Left cardiac atrium (tissue), 4 donors: ENCODE measurements around the gene RIPK3. TPM values are rescaled to one million over a fixed set of nuclear protein-coding genes. Genes with fewer than 3 reads are reported as not detected.
"Not testable (repeated sequence)": the region's sequence is repeated elsewhere in the genome, so short reads cannot be mapped to it uniquely, and the experiment has no call there.

ENCODE experiments used
- ATAC-seq, 2 donors: fragments of 200-7000 bp; cut with Tn5 transposase; one replicate each; pipeline ENCODE4 v1.9.1; 2020; ENCODE audit warnings: mild to moderate bottlenecking in 2 of 2, moderate library complexity in 2 of 2
- DNase-seq: peaks from one replicate; pipeline ENCODE4 v3.0.0-alpha.2; 2020
- intact Hi-C, 2 donors: fragments of 100-400 bp; cut with DNase I; formaldehyde crosslinking; loops; one replicate each; pipeline versions ENCODE4 v1.14.1 to v1.15.1; 2022 to 2023
- long read RNA-seq: library from polyadenylated mRNA; unstranded; transcript quantifications from one replicate; pipeline ENCODE4 v2.0.0, GENCODE V29; 2021
- total RNA-seq, 2 donors: library from RNA; stranded (reverse); fragmentation: NEBNext Ultra II Directional; extraction: Animal tissue kit (Norgen Biotek cat#: 25700); gene quantifications; one replicate each; pipeline ENCODE4 v1.2.1, GENCODE V29; 2021
- donor health status: DM: no; HTN: yes; CAD: no.
- donor health status: DM: no; HTN: yes; CAD: no; lungs with severe emphysema.
- donor health status: DM: yes; HTN: yes; CAD: no.
- donor health status: Dilated cardiomyopathy.

RIPK3 gene
- total RNA-seq: 1 to 10 TPM; 6.5 to 6.7 TPM
- long read RNA-seq, partial matches to known transcripts: 0 of 3 reads
- long read RNA-seq, other reads (novel, unspliced or antisense): 0 of 3 reads

- ATAC-seq (peak; percentile 54 to 72), DNase-seq (peak; percentile 77)
- intact Hi-C loops: no loop called here
Measured at GRCh38 chr14:24339284-24340151, at the start of gene RIPK3. TSS of gene RIPK3 (minus strand) at chr14:24339991. CDS start at chr14:24339826, 165 bp downstream.

- ATAC-seq (peak; percentile 54 to 61), DNase-seq (no peak)
- intact Hi-C loops: no loop called here
Measured at GRCh38 chr14:24389226-24389848, 49.5 kb upstream of the RIPK3 start.

GRCh38 chr14:24388474-24389179, 48.8 kb upstream of the RIPK3 start:
- intact Hi-C loops: no loop called here

GRCh38 chr14:24387579-24387978, 47.8 kb upstream of the RIPK3 start:
- intact Hi-C loops, ATAC-seq, DNase-seq: not testable (repeated sequence)

More at GRCh38 chr14:24388474-24389179, 48.8 kb upstream of the RIPK3 start:
- ATAC-seq (peak in 1 of 2 donors; percentile 16), DNase-seq (no peak)

- ATAC-seq (no peak), DNase-seq (no peak)
- intact Hi-C loops: no loop called here
Measured at GRCh38 chr14:24387009-24387345, 47.2 kb upstream of the RIPK3 start.

- ATAC-seq (no peak), DNase-seq (no peak)
- intact Hi-C loops: no loop called here
Measured at GRCh38 chr14:24385524-24385923, 45.7 kb upstream of the RIPK3 start.

- no peak for DNase-seq
- intact Hi-C loops: no loop called here
- no peak for ATAC-seq
Measured at GRCh38 chr14:24384169-24384568, 44.4 kb upstream of the RIPK3 start.

- intact Hi-C loops: no loop called here
- ATAC-seq: no peak
- DNase-seq: no peak
Measured at GRCh38 chr14:24382064-24382371, 42.2 kb upstream of the RIPK3 start.

- intact Hi-C loops: no loop called here
- ATAC-seq (no peak), DNase-seq (no peak)
Measured at GRCh38 chr14:24381363-24382063, 41.7 kb upstream of the RIPK3 start.

GRCh38 chr14:24379907-24380730, 40.3 kb upstream of the RIPK3 start:
- no peak for ATAC-seq
- intact Hi-C loops: no loop called here

GRCh38 chr14:24378981-24379906, 39.5 kb upstream of the RIPK3 start:
- ATAC-seq (no peak), DNase-seq (no peak)
- intact Hi-C loops: no loop called here

More at GRCh38 chr14:24379907-24380730, 40.3 kb upstream of the RIPK3 start:
- no peak for DNase-seq

- intact Hi-C loops: no loop called here
- ATAC-seq (no peak), DNase-seq (no peak)
Measured at GRCh38 chr14:24378327-24378726, 38.5 kb upstream of the RIPK3 start.

GRCh38 chr14:24377657-24378056, 37.9 kb upstream of the RIPK3 start:
- ATAC-seq (peak in 1 of 2 donors; percentile 63), DNase-seq (no peak)
- intact Hi-C loops: no loop called here

- DNase-seq: no peak
- intact Hi-C loops: no loop called here
- ATAC-seq: no peak
Measured at GRCh38 chr14:24377126-24377525, 37.3 kb upstream of the RIPK3 start.

- no peak for ATAC-seq
- no peak for DNase-seq
- intact Hi-C loops: no loop called here
Measured at GRCh38 chr14:24376448-24377070, 36.8 kb upstream of the RIPK3 start.

GRCh38 chr14:24372701-24373416, 33.1 kb upstream of the RIPK3 start:
- peak in 1 of 2 donors; percentile 20 for ATAC-seq
- intact Hi-C loops: no loop called here
- DNase-seq: peak; percentile 59
